C1 segment of cervical spinal cord (tissue), 14 donors: ENCODE results near the gene NAV2.

Source experiments
- DNase-seq, 14 donors: peaks; one replicate each; lab custom pipeline; 2025; lab: John Stamatoyannopoulos, UW

Gene NAV2

GRCh38 chr11:20134991-20135736 is 422.5 kb downstream of the NAV2 start:
- no peak for DNase-seq

GRCh38 chr11:20137637-20138036 is 425.0 kb downstream of the NAV2 start:
- DNase-seq: no peak

- no peak for DNase-seq
These were observed 426.1 kb downstream of the NAV2 start for GRCh38 chr11:20138707-20139106.

GRCh38 chr11:20154381-20154780 is 441.7 kb downstream of the NAV2 start:
- DNase-seq: no peak

- DNase-seq: no peak
These were observed 443.1 kb downstream of the NAV2 start for GRCh38 chr11:20155683-20156279.

- no peak for DNase-seq
These were observed 443.7 kb downstream of the NAV2 start for GRCh38 chr11:20156280-20156875.

- no peak for DNase-seq
These were observed 444.4 kb downstream of the NAV2 start for GRCh38 chr11:20156876-20157613.

GRCh38 chr11:20157728-20158127 is 445.1 kb downstream of the NAV2 start:
- no peak for DNase-seq

- peak in 6 of 14 donors; percentile 2 to 29 (median 4) for DNase-seq
These were observed 446.1 kb downstream of the NAV2 start for GRCh38 chr11:20158597-20159257.

- no peak for DNase-seq
These were observed 447.1 kb downstream of the NAV2 start for GRCh38 chr11:20159466-20160381.

- no peak for DNase-seq
These were observed 448.0 kb downstream of the NAV2 start, which contains the start of gene DBX1 for GRCh38 chr11:20160425-20161229. DBX1 (minus strand) TSS chr11:20160475; CDS start chr11:20160324, 151 bp downstream.

GRCh38 chr11:20161230-20161918 is 448.7 kb downstream of the NAV2 start:
- no peak for DNase-seq

GRCh38 chr11:20161923-20162744 is 449.5 kb downstream of the NAV2 start:
- no peak for DNase-seq

- DNase-seq: no peak
These were observed 450.5 kb downstream of the NAV2 start for GRCh38 chr11:20162824-20163782.

- DNase-seq: no peak
These were observed 451.3 kb downstream of the NAV2 start for GRCh38 chr11:20163783-20164481.
